Stomach (tissue), 4 donors: ENCODE results near the gene DSG4.

ENCODE experiments used
- CTCF ChIP-seq, 7 experiments: fragments of 450-650 bp in 4 of 7; fragments of 200-600 bp in 3 of 7; sonication (generic) in 3 of 7; IDR thresholded peaks; one replicate each; pipeline ENCODE4 v1.5.1; 2016 to 2019; ENCODE audit warnings: antibody characterized with exemption in 7 of 7, control low read depth in 2 of 7, mild to moderate bottlenecking in 1 of 7
- EP300 ChIP-seq: sonication (generic); formaldehyde crosslinking; IDR thresholded peaks from one replicate; pipeline ENCODE4 v1.6.1; 2017; ENCODE audit warnings: antibody characterized with exemption
- POLR2A ChIP-seq, 4 donors: fragments of 450-650 bp; IDR thresholded peaks; one replicate each; pipeline ENCODE4 v1.6.1; 2016; ENCODE audit warnings: antibody characterized with exemption in 4 of 4, control low read depth in 2 of 4, mild to moderate bottlenecking in 1 of 4, moderate library complexity in 1 of 4
- POLR2AphosphoS5 ChIP-seq, 3 donors: sonication (generic); formaldehyde crosslinking; IDR thresholded peaks; one replicate each; pipeline ENCODE4 v1.6.1; 2016; ENCODE audit warnings: antibody characterized with exemption in 3 of 3

- TF ChIP-seq POLR2AphosphoS5 (IDR thresholded peaks at IDR 0.05): no peak
- TF ChIP-seq CTCF (IDR thresholded peaks at IDR 0.05): no peak
- TF ChIP-seq EP300: no peak
- TF ChIP-seq POLR2A (IDR thresholded peaks at IDR 0.05): no peak
These were observed 25.4 kb downstream of the DSG4 start for GRCh38 chr18:31402026-31402373.
